GM18873 (cell line): Measurements from ENCODE around the gene MUTYH.

Experiments used
- ATAC-seq: cut with Tn5 transposase; IDR thresholded peaks from one replicate; pipeline ENCODE4 v1.9.1; 2021; ENCODE audit warnings: mild to moderate bottlenecking, moderate library complexity, moderate number of reproducible peaks; ENCODE audit not compliant: unreplicated experiment, low FRiP score

MUTYH gene

GRCh38 chr1:45351508-45351907 lies 11.3 kb upstream of the MUTYH start:
- no peak for ATAC-seq

GRCh38 chr1:45348966-45349677 lies 8.9 kb upstream of the MUTYH start:
- no peak for ATAC-seq

- ATAC-seq = no peak
Measured at GRCh38 chr1:45348609-45348965, 8.3 kb upstream of the MUTYH start.

GRCh38 chr1:45348020-45348419 lies 7.8 kb upstream of the MUTYH start:
- no peak for ATAC-seq

- no peak for ATAC-seq
Measured at GRCh38 chr1:45346473-45346872, 6.2 kb upstream of the MUTYH start.

GRCh38 chr1:45345014-45345413 lies 4.8 kb upstream of the MUTYH start:
- ATAC-seq = no peak

GRCh38 chr1:45344499-45344898 lies 4.3 kb upstream of the MUTYH start:
- no peak for ATAC-seq

GRCh38 chr1:45340816-45341466 lies 701 bp upstream of the MUTYH start:
- ATAC-seq = no peak

GRCh38 chr1:45337630-45338325 lies 2.5 kb downstream of the MUTYH start:
- no peak for ATAC-seq

GRCh38 chr1:45335855-45336324 lies 4.3 kb downstream of the MUTYH start:
- ATAC-seq = no peak

- no peak for ATAC-seq
Measured at GRCh38 chr1:45334308-45335245, 5.7 kb downstream of the MUTYH start.

GRCh38 chr1:45332346-45332720 lies 7.9 kb downstream of the MUTYH start:
- ATAC-seq = no peak

- ATAC-seq = no peak
Measured at GRCh38 chr1:45331436-45332345, 8.5 kb downstream of the MUTYH start.

- ATAC-seq = no peak
Measured at GRCh38 chr1:45329445-45329844, 10.8 kb downstream of the MUTYH start.

GRCh38 chr1:45328680-45329079 lies 11.6 kb downstream of the MUTYH start:
- ATAC-seq = no peak

GRCh38 chr1:45327644-45328515 lies 12.4 kb downstream of the MUTYH start:
- no peak for ATAC-seq

- ATAC-seq = no peak
Measured at GRCh38 chr1:45326627-45327623, 13.3 kb downstream of the MUTYH start, which contains the start of gene HPDL. TSS of gene HPDL (plus strand) at chr1:45326895. CDS start at chr1:45327149, 254 bp downstream.
